GM12878 (cell line): ENCODE data around the gene CTSW. TPM values are rescaled to one million over a fixed set of nuclear protein-coding genes. Genes with fewer than 3 reads are reported as not detected.

Source experiments
- BACH1 ChIP-seq: fragments of 450-650 bp; IDR thresholded peaks from 2 replicates; pipeline ENCODE4 v1.6.1; 2017; ENCODE audit warnings: mild to moderate bottlenecking, borderline replicate concordance
- BCL11A ChIP-seq: IDR thresholded peaks from 2 replicates; pipeline ENCODE4 v1.6.1; 2011; ENCODE audit warnings: low read depth, low read length
- FOS ChIP-seq: IDR thresholded peaks from 3 replicates; pipeline ENCODE4 v1.6.1; 2011; ENCODE audit warnings: borderline replicate concordance; ENCODE audit not compliant: insufficient read length; ENCODE audit errors: extremely low read depth
- IKZF1 ChIP-seq: fragments of 450-650 bp; conservative IDR thresholded peaks from 2 replicates; pipeline ENCODE4 v1.6.1; 2017; ENCODE audit warnings: antibody characterized with exemption, mild to moderate bottlenecking
- MXI1 ChIP-seq: fragments of 150-350 bp; IDR thresholded peaks from 2 replicates; pipeline ENCODE4 v1.6.1; 2011; ENCODE audit warnings: low read depth, mild to moderate bottlenecking, inconsistent platforms, low read length, improper control_type of control experiment
- PAX5 ChIP-seq: IDR thresholded peaks from 2 replicates; pipeline ENCODE4 v1.6.1; 2011; ENCODE audit warnings: low read depth, low read length, borderline replicate concordance
- RFX5 ChIP-seq: IDR thresholded peaks from 2 replicates; pipeline ENCODE4 v1.6.1; 2011; ENCODE audit warnings: low read depth, low read length, improper control_type of control experiment
- SP1 ChIP-seq: IDR thresholded peaks from one replicate; pipeline ENCODE4 v1.6.1; 2011; ENCODE audit warnings: low read depth, low read length
- SREBF1 ChIP-seq: IDR thresholded peaks from 2 replicates; pipeline ENCODE4 v1.6.1; 2012; ENCODE audit warnings: mild to moderate bottlenecking, low read length
- SREBF2 ChIP-seq: IDR thresholded peaks from 2 replicates; pipeline ENCODE4 v1.6.1; 2012; ENCODE audit warnings: mild to moderate bottlenecking, low read length
- ZBED1 ChIP-seq: IDR thresholded peaks from 2 replicates; pipeline ENCODE4 v1.6.1; 2016; ENCODE audit warnings: borderline replicate concordance
- polyA plus RNA-seq, 11 experiments: library from polyadenylated mRNA; depleted of rRNA in 4 of 11; unstranded in 6 of 11; stranded (reverse) in 5 of 11; fragments of >200 nt; fragmentation: Nextera tagmentation in 4 of 11; fragmentation: Illumina TruSeq in 1 of 11; extraction: Ambion mirVana in 4 of 11; extraction: Trizol in 1 of 11; gene quantifications; 1 replicate in 1 of 11; 2 replicates in 10 of 11; pipeline versions ENCODE4 v1.2.1 to v1.2.3, GENCODE V29; 2011 to 2016; ENCODE audit warnings: inconsistent platforms in 2 of 11, missing spikeins in 2 of 11, low read depth in 1 of 11
- total RNA-seq, 4 experiments: library from RNA; depleted of rRNA in 3 of 4; stranded (reverse); fragments of >200 nt in 3 of 4; fragmentation: Illumina TruSeq in 1 of 4; extraction: Trizol in 1 of 4; gene quantifications; 2 replicates each; pipeline versions ENCODE4 v1.2.1 to v1.2.3, GENCODE V29; 2013 to 2021
- TF ChIP-seq, protein P1 (sequence below): fragments of 450-650 bp; formaldehyde crosslinking; IDR thresholded peaks from 2 replicates; pipeline ENCODE4 v1.4.0; 2020; ENCODE audit warnings: mild to moderate bottlenecking, moderate library complexity
- TF ChIP-seq, protein P2 (sequence below): fragments of 450-650 bp; IDR thresholded peaks from 2 replicates; pipeline ENCODE4 v1.6.1; 2016; ENCODE audit warnings: mild to moderate bottlenecking
- TF ChIP-seq, protein P3 (sequence below): fragments of 450-650 bp; IDR thresholded peaks from 2 replicates; pipeline ENCODE4 v1.6.1; 2018; ENCODE audit warnings: borderline replicate concordance, mild to moderate bottlenecking; ENCODE audit not compliant: partially characterized antibody
- TF ChIP-seq, protein P4 (sequence below): fragments of 450-650 bp; formaldehyde crosslinking; IDR thresholded peaks from 2 replicates; pipeline ENCODE4 v1.4.0; 2022; ENCODE audit warnings: mild to moderate bottlenecking, moderate library complexity
- TF ChIP-seq, protein P5 (sequence below): fragments of 450-650 bp; IDR thresholded peaks from 2 replicates; pipeline ENCODE4 v1.6.1; 2018; ENCODE audit warnings: mild to moderate bottlenecking, low read depth, moderate library complexity; ENCODE audit not compliant: partially characterized antibody

Gene CTSW
- total and polyA plus RNA-seq, 10 of the 15 experiments (the other 5 are each of a cell fraction or from before 2014, with no cell fraction given), result 0.53 to 12.0 (median 1.7) TPM

DNA sequence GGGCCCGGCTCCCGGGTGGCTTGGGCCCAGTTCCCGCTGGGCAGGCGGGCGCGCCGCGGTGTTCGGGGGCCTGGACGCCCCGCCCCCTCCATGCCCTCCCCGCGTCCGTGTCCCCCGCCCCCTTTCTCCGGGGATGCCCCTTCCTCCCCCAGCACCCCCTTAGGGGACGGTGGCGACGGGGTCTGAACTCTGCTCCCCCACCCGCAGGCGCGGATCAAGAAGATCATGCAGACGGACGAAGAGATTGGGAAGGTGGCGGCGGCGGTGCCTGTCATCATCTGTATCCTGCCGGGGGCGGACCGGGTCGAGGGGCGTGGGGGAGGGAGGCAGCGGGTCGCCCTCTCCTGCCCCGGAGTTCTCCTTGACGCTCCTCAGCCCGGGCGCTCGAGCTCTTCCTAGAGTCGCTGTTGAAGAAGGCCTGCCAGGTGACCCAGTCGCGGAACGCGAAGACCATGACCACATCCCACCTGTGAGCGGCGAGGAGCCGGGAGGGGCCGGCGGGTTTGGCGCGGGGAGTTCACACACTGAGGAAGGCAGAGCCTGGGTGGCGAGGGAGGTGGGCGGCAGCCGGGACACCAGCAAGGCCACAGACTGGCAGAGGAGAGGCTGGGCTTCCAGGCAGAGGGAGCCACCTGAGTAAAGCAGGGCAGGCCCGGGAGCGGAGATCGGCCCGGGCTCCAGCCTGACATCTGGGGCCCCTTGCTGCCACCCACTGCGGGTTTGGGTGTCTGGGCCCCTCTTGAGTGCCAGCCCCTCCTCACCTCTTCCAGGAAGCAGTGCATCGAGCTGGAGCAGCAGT, 40.1 kb downstream of the CTSW start (continued):
- TF ChIP-seq, protein P1, sequence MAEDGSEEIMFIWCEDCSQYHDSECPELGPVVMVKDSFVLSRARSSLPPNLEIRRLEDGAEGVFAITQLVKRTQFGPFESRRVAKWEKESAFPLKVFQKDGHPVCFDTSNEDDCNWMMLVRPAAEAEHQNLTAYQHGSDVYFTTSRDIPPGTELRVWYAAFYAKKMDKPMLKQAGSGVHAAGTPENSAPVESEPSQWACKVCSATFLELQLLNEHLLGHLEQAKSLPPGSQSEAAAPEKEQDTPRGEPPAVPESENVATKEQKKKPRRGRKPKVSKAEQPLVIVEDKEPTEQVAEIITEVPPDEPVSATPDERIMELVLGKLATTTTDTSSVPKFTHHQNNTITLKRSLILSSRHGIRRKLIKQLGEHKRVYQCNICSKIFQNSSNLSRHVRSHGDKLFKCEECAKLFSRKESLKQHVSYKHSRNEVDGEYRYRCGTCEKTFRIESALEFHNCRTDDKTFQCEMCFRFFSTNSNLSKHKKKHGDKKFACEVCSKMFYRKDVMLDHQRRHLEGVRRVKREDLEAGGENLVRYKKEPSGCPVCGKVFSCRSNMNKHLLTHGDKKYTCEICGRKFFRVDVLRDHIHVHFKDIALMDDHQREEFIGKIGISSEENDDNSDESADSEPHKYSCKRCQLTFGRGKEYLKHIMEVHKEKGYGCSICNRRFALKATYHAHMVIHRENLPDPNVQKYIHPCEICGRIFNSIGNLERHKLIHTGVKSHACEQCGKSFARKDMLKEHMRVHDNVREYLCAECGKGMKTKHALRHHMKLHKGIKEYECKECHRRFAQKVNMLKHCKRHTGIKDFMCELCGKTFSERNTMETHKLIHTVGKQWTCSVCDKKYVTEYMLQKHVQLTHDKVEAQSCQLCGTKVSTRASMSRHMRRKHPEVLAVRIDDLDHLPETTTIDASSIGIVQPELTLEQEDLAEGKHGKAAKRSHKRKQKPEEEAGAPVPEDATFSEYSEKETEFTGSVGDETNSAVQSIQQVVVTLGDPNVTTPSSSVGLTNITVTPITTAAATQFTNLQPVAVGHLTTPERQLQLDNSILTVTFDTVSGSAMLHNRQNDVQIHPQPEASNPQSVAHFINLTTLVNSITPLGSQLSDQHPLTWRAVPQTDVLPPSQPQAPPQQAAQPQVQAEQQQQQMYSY (CRISPR knock-in tag), result no peak
- TF ChIP-seq MXI1, result no peak
- TF ChIP-seq, protein P2, sequence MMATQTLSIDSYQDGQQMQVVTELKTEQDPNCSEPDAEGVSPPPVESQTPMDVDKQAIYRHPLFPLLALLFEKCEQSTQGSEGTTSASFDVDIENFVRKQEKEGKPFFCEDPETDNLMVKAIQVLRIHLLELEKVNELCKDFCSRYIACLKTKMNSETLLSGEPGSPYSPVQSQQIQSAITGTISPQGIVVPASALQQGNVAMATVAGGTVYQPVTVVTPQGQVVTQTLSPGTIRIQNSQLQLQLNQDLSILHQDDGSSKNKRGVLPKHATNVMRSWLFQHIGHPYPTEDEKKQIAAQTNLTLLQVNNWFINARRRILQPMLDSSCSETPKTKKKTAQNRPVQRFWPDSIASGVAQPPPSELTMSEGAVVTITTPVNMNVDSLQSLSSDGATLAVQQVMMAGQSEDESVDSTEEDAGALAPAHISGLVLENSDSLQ, result peak; percentile 45; the same call in 1 of the 2 replicates
- TF ChIP-seq BCL11A, result no peak
- no peak for TF ChIP-seq ZBED1
- TF ChIP-seq, protein P3, sequence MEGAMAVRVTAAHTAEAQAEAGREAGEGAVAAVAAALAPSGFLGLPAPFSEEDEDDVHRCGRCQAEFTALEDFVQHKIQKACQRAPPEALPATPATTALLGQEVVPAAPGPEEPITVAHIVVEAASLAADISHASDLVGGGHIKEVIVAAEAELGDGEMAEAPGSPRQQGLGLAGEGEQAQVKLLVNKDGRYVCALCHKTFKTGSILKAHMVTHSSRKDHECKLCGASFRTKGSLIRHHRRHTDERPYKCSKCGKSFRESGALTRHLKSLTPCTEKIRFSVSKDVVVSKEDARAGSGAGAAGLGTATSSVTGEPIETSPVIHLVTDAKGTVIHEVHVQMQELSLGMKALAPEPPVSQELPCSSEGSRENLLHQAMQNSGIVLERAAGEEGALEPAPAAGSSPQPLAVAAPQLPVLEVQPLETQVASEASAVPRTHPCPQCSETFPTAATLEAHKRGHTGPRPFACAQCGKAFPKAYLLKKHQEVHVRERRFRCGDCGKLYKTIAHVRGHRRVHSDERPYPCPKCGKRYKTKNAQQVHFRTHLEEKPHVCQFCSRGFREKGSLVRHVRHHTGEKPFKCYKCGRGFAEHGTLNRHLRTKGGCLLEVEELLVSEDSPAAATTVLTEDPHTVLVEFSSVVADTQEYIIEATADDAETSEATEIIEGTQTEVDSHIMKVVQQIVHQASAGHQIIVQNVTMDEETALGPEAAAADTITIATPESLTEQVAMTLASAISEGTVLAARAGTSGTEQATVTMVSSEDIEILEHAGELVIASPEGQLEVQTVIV, result no peak
- TF ChIP-seq SREBF2, result no peak
- TF ChIP-seq SREBF1, result no peak
- no peak for TF ChIP-seq PAX5
- TF ChIP-seq FOS, result no peak
- no peak for TF ChIP-seq BACH1
- no peak for TF ChIP-seq SP1
- TF ChIP-seq, protein P4, sequence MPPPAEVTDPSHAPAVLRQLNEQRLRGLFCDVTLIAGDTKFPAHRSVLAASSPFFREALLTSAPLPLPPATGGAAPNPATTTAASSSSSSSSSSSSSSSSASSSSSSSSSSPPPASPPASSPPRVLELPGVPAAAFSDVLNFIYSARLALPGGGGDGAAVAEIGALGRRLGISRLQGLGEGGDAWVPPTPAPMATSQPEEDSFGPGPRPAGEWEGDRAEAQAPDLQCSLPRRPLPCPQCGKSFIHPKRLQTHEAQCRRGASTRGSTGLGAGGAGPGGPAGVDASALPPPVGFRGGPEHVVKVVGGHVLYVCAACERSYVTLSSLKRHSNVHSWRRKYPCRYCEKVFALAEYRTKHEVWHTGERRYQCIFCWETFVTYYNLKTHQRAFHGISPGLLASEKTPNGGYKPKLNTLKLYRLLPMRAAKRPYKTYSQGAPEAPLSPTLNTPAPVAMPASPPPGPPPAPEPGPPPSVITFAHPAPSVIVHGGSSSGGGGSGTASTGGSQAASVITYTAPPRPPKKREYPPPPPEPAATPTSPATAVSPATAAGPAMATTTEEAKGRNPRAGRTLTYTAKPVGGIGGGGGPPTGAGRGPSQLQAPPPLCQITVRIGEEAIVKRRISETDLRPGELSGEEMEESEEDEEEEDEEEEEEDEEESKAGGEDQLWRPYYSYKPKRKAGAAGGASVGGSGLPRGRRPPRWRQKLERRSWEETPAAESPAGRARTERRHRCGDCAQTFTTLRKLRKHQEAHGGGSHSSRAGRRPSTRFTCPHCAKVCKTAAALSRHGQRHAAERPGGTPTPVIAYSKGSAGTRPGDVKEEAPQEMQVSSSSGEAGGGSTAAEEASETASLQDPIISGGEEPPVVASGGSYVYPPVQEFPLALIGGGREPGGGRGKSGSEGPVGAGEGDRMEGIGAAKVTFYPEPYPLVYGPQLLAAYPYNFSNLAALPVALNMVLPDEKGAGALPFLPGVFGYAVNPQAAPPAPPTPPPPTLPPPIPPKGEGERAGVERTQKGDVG, result no peak
- TF ChIP-seq, protein P5, sequence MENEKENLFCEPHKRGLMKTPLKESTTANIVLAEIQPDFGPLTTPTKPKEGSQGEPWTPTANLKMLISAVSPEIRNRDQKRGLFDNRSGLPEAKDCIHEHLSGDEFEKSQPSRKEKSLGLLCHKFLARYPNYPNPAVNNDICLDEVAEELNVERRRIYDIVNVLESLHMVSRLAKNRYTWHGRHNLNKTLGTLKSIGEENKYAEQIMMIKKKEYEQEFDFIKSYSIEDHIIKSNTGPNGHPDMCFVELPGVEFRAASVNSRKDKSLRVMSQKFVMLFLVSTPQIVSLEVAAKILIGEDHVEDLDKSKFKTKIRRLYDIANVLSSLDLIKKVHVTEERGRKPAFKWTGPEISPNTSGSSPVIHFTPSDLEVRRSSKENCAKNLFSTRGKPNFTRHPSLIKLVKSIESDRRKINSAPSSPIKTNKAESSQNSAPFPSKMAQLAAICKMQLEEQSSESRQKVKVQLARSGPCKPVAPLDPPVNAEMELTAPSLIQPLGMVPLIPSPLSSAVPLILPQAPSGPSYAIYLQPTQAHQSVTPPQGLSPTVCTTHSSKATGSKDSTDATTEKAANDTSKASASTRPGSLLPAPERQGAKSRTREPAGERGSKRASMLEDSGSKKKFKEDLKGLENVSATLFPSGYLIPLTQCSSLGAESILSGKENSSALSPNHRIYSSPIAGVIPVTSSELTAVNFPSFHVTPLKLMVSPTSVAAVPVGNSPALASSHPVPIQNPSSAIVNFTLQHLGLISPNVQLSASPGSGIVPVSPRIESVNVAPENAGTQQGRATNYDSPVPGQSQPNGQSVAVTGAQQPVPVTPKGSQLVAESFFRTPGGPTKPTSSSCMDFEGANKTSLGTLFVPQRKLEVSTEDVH, result no peak
- TF ChIP-seq IKZF1, result peak; percentile 20; the same call in 1 of the 2 replicates
- no peak for TF ChIP-seq RFX5
